ENCODE data around the gene CLEC20A. TPM values are rescaled to one million over a fixed set of nuclear protein-coding genes. Genes with fewer than 3 reads are reported as not detected.

CLEC20A gene
- total RNA-seq, 1 donor from 2014 or later = not detected

DNA sequence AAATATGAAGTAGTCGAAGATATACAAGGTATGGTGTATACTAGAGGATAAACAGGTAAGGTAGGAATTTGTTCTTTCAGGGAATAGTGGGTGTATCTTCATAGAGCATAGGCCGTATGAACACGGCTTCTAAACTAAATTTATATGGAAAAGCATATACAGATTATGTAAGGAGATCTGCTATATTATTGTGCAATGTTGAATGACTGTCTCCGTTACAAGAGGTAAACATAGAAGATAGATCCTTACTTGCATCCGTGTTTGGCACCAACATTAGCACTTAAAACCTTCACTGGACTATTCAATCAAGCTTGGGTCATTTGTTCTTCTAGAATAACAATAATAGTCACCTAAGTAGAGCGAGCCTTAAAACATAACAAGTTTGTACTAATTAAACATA lies 45.9 kb downstream of the CLEC20A start:
- Mint-ChIP-seq H3K4me1 (no peaks in the 10 kb centered on the region), H3K27me3 (ENCODE audit: low read depth) (no peaks in the 10 kb centered on the region), H3K9me3 (no peaks in the 10 kb centered on the region), H3K36me3 (ENCODE audit: low read depth) (peaks cover 2% of the 10 kb centered on the region), H3K4me3 (no peak overlapping the region), H3K27ac (ENCODE audit: unreplicated experiment) (no peak overlapping the region)
- no peak for DNase-seq (ENCODE audit: low read depth, low spot score)
- TF ChIP-seq, protein P1, sequence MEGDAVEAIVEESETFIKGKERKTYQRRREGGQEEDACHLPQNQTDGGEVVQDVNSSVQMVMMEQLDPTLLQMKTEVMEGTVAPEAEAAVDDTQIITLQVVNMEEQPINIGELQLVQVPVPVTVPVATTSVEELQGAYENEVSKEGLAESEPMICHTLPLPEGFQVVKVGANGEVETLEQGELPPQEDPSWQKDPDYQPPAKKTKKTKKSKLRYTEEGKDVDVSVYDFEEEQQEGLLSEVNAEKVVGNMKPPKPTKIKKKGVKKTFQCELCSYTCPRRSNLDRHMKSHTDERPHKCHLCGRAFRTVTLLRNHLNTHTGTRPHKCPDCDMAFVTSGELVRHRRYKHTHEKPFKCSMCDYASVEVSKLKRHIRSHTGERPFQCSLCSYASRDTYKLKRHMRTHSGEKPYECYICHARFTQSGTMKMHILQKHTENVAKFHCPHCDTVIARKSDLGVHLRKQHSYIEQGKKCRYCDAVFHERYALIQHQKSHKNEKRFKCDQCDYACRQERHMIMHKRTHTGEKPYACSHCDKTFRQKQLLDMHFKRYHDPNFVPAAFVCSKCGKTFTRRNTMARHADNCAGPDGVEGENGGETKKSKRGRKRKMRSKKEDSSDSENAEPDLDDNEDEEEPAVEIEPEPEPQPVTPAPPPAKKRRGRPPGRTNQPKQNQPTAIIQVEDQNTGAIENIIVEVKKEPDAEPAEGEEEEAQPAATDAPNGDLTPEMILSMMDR (conservative IDR thresholded peaks at IDR 0.05) = no peak

DNA sequence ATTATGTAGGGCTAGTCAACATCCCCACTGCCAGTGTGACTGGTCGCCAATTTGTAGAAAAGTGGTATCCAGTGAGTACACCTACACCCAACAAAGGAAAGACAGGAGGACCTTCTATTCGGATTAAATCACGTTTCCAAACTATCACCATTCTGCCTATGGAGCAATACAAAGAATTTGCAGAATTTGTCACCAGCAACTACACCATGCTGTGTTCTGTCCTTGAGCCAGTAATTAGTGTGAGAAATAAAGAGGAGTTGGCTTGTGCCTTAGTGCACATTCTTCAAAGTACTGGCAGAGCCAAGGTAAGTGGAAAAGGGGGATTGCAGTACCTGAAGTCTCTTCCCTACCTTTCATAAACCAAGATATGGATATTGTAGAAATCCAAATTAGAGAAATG lies 53.8 kb downstream of the CLEC20A start:
- H3K9me3 Mint-ChIP-seq = peaks cover 2% of the 10 kb centered on the region
- TF ChIP-seq, protein P1 (conservative IDR thresholded peaks at IDR 0.05) = no peak
- H3K27ac Mint-ChIP-seq (ENCODE audit: unreplicated experiment) = no peak overlapping the region
- H3K4me3 Mint-ChIP-seq = no peak overlapping the region
- peaks cover 13% of the 10 kb centered on the region for H3K4me1 Mint-ChIP-seq
- no peaks in the 10 kb centered on the region for H3K27me3 Mint-ChIP-seq (ENCODE audit: low read depth)
- no peak for DNase-seq (ENCODE audit: low read depth, low spot score)
- H3K36me3 Mint-ChIP-seq (ENCODE audit: low read depth) = peaks cover 24% of the 10 kb centered on the region

DNA sequence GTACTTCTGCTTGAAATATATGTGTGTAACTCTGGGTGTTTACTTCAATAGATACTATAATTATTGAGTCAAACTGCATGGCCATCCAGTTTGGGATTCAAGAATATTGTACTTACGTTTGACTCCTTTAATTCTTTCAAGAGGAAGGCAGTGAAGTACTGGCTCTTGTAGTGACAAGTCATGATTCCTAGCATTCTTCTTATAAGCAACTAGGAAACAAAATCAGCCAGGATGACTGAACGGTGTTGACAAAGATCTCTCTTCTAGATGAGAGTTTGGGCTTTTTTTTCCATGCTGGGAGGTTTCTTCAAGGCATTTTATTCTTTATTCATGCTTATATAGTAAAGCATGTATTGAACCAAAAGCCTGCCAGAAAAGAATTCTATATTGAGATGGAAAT lies 58.3 kb downstream of the CLEC20A start:
- DNase-seq (ENCODE audit: low read depth, low spot score) = no peak
- Mint-ChIP-seq H3K4me1 (peaks cover 13% of the 10 kb centered on the region), H3K36me3 (ENCODE audit: low read depth) (peaks cover 14% of the 10 kb centered on the region), H3K27ac (ENCODE audit: unreplicated experiment) (peak overlapping the region; percentile 83), H3K27me3 (ENCODE audit: low read depth) (no peaks in the 10 kb centered on the region), H3K9me3 (peaks cover 2% of the 10 kb centered on the region), H3K4me3 (peak overlapping the region; percentile 32)
- TF ChIP-seq, protein P1 (conservative IDR thresholded peaks at IDR 0.05) = no peak

DNA sequence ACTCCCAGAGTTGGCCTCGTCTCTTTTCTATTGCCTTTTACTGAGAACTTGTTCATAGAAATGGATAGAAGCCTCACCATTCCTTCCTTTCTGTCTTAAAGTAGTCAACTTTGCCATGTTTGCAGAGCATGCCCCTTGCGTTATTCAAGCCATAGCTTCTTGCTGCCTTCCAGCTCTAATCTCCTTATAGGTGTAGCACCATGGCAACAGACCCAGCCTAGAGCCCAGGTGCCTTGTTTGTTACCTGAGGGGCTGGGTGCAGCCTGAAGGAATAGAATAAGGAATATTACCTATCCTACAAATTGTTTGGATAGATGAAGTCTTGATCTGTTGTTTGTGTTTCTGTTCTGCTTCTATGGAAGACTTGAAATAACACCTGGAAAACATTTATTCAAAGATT lies 59.9 kb downstream of the CLEC20A start:
- peaks cover 13% of the 10 kb centered on the region for H3K4me1 Mint-ChIP-seq
- H3K4me3 Mint-ChIP-seq = no peak overlapping the region
- peaks cover 6% of the 10 kb centered on the region for H3K36me3 Mint-ChIP-seq (ENCODE audit: low read depth)
- H3K27ac Mint-ChIP-seq (ENCODE audit: unreplicated experiment) = no peak overlapping the region
- no peaks in the 10 kb centered on the region for H3K27me3 Mint-ChIP-seq (ENCODE audit: low read depth)
- DNase-seq (ENCODE audit: low read depth, low spot score) = no peak
- peaks cover 2% of the 10 kb centered on the region for H3K9me3 Mint-ChIP-seq
- TF ChIP-seq, protein P1 (conservative IDR thresholded peaks at IDR 0.05) = no peak

DNA sequence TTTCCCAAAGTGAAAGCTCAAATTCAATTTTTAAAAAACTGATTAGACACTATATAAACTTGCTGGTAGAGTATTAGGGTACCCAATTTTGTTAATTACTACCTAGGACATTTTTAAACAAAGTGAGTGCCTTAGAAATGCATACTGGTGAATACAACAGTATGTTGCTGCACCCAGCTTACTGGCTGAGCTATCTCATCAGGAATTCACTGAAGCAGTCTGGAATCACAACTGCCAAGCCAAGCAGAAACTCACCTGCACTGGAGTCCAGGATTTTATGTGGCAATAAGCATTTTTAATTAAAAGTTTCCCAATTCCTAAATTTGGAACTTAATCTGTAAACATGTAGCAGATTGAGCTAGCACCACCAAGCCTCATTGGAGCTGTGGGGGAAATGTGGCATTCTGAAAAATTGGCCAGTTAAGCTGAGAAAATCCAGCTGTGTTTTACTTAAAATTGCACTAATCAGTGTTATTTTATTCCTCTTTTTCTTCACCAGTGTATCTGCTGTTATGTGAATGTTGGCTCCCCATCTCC lies 61.8 kb downstream of the CLEC20A start:
- no peak for DNase-seq (ENCODE audit: low read depth, low spot score)
- Mint-ChIP-seq H3K4me1 (peaks cover 13% of the 10 kb centered on the region), H3K27me3 (ENCODE audit: low read depth) (no peaks in the 10 kb centered on the region), H3K9me3 (no peaks in the 10 kb centered on the region), H3K27ac (ENCODE audit: unreplicated experiment) (no peak overlapping the region), H3K36me3 (ENCODE audit: low read depth) (no peaks in the 10 kb centered on the region), H3K4me3 (no peak overlapping the region)
- TF ChIP-seq, protein P1 (conservative IDR thresholded peaks at IDR 0.05) = no peak
